VCaP (cell line): Measurements from ENCODE around the gene GPR18.

Source experiments
- H3K27ac ChIP-seq: fragments of 450-650 bp; 2 replicates; pipeline ENCODE4 v1.5.1; 2017
- TF ChIP-seq, protein P1 (sequence below): fragments of 450-650 bp; conservative IDR thresholded peaks from 2 replicates; pipeline ENCODE4 v1.5.1; 2017; ENCODE audit warnings: mild to moderate bottlenecking, moderate library complexity

Gene GPR18

DNA sequence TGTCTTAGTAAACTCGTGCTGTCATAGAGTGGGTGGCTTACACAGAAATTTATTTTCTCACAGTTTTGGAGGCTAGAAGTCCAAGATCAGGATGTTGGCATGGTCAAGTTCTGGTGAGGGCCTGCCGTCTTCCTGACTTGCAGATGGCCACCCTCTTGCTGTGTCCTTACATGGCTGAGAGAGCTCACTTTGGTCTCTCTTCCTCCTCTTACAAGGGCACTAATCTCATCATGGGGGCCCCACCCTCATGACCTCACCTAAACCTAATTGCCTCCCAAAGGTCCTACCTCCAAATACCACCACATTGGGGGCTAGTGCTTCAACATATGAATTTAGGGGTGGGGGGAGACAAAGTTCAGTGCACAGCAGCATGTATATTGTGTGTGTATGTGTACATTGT lies 14.3 kb upstream of the GPR18 start:
- no peak overlapping the region for H3K27ac ChIP-seq

DNA sequence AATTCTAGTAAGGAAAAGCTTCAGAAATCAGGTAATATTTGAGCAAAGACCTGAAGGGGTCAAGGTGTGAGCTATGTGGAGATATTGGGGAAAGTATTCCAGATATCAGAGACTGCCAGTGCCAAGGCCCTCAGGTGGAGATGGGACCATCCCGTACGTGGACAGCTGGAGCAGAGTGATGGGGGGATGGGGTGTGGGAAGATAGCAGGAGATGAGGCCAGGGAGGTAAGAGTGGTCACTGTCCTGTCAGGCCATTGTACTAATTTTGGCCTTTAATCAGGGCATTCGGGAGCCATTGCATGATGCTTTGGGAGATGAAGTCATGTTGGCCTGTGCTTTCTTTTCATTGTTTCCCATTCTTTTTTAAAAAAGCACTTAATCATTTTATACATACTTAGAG lies 13.1 kb upstream of the GPR18 start:
- no peak overlapping the region for H3K27ac ChIP-seq
- TF ChIP-seq, protein P1, sequence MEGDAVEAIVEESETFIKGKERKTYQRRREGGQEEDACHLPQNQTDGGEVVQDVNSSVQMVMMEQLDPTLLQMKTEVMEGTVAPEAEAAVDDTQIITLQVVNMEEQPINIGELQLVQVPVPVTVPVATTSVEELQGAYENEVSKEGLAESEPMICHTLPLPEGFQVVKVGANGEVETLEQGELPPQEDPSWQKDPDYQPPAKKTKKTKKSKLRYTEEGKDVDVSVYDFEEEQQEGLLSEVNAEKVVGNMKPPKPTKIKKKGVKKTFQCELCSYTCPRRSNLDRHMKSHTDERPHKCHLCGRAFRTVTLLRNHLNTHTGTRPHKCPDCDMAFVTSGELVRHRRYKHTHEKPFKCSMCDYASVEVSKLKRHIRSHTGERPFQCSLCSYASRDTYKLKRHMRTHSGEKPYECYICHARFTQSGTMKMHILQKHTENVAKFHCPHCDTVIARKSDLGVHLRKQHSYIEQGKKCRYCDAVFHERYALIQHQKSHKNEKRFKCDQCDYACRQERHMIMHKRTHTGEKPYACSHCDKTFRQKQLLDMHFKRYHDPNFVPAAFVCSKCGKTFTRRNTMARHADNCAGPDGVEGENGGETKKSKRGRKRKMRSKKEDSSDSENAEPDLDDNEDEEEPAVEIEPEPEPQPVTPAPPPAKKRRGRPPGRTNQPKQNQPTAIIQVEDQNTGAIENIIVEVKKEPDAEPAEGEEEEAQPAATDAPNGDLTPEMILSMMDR, result no peak

More for the DNA sequence above, 14.3 kb upstream of the GPR18 start:
- TF ChIP-seq, protein P1, result no peak

DNA sequence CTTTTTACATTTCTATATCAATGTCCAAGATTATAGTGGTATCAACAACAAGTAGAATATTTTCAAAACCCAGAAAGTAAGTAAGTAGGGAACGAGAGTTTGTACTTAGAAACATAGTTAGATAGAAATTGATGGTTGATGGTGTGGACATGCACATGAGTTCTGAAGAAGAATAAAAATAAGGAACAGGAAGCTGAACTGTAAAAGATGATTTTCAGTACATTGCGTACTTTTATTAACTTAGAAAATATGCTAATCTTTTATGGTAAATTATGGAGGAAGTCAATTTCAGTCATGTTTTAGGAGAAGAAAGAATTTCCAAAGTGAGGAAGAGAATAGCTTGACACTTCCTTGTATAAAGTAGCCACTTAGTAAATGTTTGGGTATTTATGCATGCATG lies 12.3 kb upstream of the GPR18 start:
- TF ChIP-seq, protein P1, result no peak
- no peak overlapping the region for H3K27ac ChIP-seq

DNA sequence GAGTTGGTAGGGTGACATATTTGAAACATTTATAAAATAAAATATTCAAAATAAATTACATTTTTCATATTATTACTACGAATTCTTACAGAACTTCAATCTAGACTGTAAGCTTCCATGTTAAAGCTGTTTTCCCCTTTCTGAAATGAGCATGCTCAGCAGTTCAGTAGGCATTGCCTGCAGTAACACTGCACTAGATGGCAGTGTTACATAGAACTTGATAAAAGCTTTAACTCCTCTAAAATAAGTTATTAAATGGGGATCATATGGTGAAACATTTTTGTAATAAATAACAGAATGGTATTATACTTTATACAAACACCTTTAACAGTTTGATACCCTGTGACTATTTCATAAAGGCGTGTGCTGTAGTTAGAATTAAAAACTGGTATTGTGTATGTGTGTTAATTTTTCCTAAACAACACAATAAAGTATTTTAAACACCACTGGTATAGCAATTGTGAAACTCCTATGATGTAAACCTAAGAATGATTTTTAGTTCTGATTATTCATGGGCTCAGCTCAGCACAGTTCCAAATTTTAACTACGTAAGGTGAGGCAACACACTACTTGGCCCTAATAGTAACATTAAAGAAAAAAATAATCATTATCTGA lies 11.6 kb upstream of the GPR18 start:
- TF ChIP-seq, protein P1, result peak; percentile 91
- H3K27ac ChIP-seq, result no peak overlapping the region

DNA sequence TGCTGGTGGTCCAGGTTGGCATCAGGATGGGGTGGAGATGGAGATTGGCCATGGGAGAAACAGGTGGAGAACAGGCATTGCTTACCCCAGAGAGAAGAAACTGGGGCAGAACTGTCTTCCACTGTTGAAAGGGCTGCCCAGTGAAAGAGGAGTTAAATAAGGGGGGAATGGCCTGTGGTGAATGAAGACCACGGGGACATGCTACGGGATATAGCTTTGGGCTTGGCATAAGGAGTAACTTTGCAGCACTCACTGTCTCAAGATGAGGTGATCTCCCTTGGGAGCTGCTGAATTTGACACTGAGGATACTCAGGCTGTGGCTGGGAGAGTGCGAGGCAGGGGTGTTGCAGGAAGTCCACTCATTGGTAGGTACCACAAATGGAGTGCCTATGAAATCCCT lies 10.6 kb upstream of the GPR18 start:
- H3K27ac ChIP-seq, result no peak overlapping the region
- TF ChIP-seq, protein P1, result no peak

DNA sequence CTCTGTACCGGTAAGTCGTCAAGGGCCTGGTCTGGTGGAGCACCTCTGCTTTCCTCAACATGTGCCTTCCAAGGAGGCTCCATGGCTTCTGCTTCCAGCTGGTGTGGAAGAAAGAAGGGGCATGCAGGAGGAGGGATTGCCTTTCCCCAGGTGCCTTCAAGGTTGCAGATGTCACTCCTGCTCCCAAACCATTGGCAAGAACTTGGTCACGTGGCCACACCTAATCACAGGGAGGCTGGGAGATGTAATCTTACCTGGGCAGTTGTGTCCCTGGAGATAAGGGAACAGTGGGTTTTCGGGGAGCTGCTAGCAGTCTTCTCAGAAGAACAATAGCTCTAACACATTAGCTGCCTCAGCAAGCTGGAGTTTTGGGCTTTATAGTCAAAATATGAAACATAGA lies 9.7 kb upstream of the GPR18 start:
- TF ChIP-seq, protein P1, result no peak

DNA sequence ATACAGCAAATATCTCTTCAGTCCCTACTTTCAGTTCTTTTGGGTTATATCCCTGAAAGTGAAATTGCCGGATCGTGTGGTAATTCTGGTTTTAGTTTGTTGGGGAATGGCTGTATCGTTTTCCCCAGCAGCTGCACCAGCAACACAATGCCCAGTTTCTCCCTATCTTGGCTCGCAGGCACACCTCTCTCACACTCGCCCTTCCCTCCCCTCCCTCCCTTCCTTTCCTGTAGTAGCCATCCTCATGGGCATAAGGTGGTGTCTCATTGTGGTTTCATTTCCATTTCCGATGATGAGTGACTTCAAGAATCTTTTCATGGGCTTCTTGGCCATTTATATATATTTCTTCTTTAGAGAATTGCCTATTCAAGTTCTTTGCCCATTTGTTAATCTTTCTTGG lies 8.6 kb upstream of the GPR18 start:
- TF ChIP-seq, protein P1, result no peak
- H3K27ac ChIP-seq, result no peak overlapping the region

More for the DNA sequence above, 9.7 kb upstream of the GPR18 start:
- no peak overlapping the region for H3K27ac ChIP-seq
